ENCODE measurements around the gene CPAMD8. TPM values are rescaled to one million over a fixed set of nuclear protein-coding genes. Genes with fewer than 3 reads are reported as not detected.

Gene CPAMD8
- total RNA-seq, 4 donors from 2014 or later = 5.4 to 9.7 (median 9.1) TPM

DNA sequence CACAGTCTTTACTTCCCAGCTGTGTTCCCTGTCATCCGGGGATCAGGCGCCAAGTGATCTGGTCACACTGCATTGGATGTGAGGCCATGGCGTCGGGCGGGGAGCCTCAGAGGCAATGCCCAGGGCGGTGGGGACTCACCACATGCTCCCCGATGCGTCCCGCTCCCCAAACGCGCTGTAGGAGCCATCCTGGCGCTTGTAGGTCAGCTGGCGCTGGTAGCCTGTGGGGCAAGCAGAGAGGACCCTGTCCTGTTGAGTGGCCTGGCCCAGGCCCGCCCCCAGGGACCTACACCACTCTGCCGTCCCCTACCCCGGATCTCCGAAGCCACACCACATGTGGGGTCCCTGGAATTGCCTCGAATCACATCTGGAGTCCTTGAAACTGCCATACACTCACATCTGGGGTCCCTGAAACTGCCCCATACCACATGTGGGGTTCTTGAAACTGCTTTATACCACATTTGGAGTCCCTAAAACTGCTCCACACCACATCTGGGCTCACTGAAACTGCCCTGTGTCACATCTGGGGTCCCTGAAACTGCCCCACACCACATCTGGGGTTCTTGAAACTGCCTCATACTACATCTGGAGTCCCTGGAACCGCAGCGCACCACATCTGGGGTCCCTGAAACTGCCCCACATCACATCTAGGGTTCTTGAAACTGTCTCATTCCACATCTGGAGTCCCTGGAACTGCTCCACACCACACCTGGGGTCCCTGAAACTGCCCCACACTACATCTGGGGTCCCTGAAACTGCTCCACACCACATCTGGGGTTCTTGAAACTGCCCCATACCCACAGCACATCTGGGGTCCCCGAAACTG, 104.6 kb downstream of the CPAMD8 start:
- TF ChIP-seq POLR2AphosphoS5 (IDR thresholded peaks at IDR 0.05) (no peak), EP300 (IDR thresholded peaks at IDR 0.05) (no peak), POLR2A (IDR thresholded peaks at IDR 0.05) (no peak)
- TF ChIP-seq, protein P1, sequence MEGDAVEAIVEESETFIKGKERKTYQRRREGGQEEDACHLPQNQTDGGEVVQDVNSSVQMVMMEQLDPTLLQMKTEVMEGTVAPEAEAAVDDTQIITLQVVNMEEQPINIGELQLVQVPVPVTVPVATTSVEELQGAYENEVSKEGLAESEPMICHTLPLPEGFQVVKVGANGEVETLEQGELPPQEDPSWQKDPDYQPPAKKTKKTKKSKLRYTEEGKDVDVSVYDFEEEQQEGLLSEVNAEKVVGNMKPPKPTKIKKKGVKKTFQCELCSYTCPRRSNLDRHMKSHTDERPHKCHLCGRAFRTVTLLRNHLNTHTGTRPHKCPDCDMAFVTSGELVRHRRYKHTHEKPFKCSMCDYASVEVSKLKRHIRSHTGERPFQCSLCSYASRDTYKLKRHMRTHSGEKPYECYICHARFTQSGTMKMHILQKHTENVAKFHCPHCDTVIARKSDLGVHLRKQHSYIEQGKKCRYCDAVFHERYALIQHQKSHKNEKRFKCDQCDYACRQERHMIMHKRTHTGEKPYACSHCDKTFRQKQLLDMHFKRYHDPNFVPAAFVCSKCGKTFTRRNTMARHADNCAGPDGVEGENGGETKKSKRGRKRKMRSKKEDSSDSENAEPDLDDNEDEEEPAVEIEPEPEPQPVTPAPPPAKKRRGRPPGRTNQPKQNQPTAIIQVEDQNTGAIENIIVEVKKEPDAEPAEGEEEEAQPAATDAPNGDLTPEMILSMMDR (IDR thresholded peaks at IDR 0.05) = no peak
- peaks cover 7% of the 10 kb centered on the region for H3K9me3 ChIP-seq
- no peaks in the 10 kb centered on the region for H3K36me3 ChIP-seq
- peaks cover 8% of the 10 kb centered on the region for H3K4me1 ChIP-seq
- H3K4me3 ChIP-seq = no peak overlapping the region
- 91% methylated on average over 18 of the region's 21 CpGs for WGBS
- peaks cover 5% of the 10 kb centered on the region for H3K27me3 ChIP-seq
- no peak for DNase-seq (ENCODE audit: low spot score in 2 of 2)
- H3K27ac ChIP-seq = no peak overlapping the region

DNA sequence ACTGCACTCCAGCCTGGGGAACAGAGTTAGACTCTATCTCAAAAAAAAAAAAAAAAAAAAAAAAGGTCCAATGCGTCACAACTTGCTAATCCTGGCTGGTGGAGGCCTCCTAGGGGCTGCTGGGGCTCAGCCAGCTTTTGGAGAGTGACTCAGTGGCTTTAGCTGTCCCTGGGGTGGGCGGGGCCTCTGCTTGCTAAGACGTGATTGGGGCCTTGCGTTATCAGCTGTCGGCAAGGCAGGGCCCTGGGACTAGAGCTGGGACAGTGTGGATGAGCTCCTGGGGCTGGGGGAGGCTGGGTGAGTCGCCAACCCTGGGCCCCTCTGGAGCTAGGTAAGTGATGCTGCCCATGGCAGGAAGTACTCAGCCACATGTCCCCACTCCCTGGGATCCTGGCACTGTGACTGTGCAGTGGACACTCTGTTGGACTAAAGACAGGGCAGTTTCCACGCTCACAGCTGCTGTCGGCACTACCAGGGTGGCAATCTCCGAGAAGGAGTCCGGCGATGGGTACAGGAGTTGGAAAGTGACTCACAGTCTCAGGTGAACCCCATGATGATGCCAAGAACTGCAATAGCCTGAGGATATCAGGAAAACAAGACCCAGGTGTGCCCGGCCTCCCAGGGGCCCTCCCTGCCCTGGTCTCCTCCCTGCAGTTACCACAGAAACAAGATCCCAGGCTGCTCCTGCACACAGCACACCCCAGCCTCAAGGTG, 105.6 kb downstream of the CPAMD8 start:
- peaks cover 8% of the 10 kb centered on the region for H3K4me1 ChIP-seq
- H3K27me3 ChIP-seq = peaks cover 5% of the 10 kb centered on the region
- no peak for TF ChIP-seq POLR2A (IDR thresholded peaks at IDR 0.05)
- no peak for TF ChIP-seq POLR2AphosphoS5 (IDR thresholded peaks at IDR 0.05)
- no peak for TF ChIP-seq EP300 (IDR thresholded peaks at IDR 0.05)
- TF ChIP-seq, protein P1 (IDR thresholded peaks at IDR 0.05) = no peak
- H3K36me3 ChIP-seq = no peaks in the 10 kb centered on the region
- H3K9me3 ChIP-seq = peaks cover 7% of the 10 kb centered on the region
- WGBS = 52% methylated on average over 9 of the region's 12 CpGs
- no peak overlapping the region for H3K27ac ChIP-seq
- no peak overlapping the region for H3K4me3 ChIP-seq
- no peak for DNase-seq (ENCODE audit: low spot score in 2 of 2)

DNA sequence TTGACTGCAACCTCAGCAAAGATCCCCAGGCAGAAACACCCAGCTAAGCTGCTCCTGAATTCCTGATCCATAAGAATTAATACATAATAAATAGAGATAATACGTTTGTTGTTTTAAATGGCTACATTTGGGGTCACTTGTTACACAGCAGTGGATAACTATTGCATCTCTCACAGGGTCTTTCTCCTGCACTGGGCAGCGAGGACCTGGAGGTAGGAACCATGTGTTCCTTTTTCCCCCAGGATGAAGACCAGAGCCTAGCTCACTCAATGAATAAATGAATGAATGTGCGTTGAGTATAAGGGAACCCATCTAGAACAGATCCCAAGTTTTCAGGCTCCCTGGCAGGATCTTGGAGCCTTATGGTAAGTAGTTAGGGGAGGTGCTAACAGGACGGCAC, 107.1 kb downstream of the CPAMD8 start:
- peaks cover 10% of the 10 kb centered on the region for H3K9me3 ChIP-seq
- DNase-seq (ENCODE audit: low spot score in 2 of 2) = no peak
- no peaks in the 10 kb centered on the region for H3K36me3 ChIP-seq
- H3K4me1 ChIP-seq = peaks cover 8% of the 10 kb centered on the region
- 84% methylated on average over 4 of the region's 4 CpGs for WGBS
- peaks cover 5% of the 10 kb centered on the region for H3K27me3 ChIP-seq
- TF ChIP-seq EP300 (IDR thresholded peaks at IDR 0.05) = no peak
- no peak for TF ChIP-seq POLR2AphosphoS5 (IDR thresholded peaks at IDR 0.05)
- TF ChIP-seq, protein P1 (IDR thresholded peaks at IDR 0.05) = no peak
- TF ChIP-seq POLR2A (IDR thresholded peaks at IDR 0.05) = no peak
- no peak overlapping the region for H3K27ac ChIP-seq
- H3K4me3 ChIP-seq = no peak overlapping the region

DNA sequence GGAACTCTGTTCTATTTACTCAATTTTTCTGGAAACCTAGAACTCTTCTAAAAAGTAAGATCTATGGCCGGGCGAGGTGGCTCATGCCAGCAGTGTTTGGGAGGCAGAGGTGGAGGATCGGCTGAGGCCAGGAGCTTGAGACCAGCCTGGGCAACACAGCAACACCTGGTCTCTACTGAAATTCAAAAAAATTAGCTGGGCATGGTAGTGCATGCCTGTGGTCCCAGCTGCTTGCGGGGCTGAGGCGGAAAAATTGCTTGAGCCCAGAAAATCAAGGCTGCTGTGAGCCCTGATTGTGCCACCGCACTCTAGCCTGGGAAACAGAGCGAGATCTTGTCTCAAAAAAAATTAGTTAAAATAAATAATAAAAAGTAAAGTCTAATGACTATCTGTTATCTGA, 109.2 kb downstream of the CPAMD8 start:
- no peak overlapping the region for H3K27ac ChIP-seq
- no peak overlapping the region for H3K4me3 ChIP-seq
- H3K36me3 ChIP-seq = no peaks in the 10 kb centered on the region
- peaks cover 5% of the 10 kb centered on the region for H3K27me3 ChIP-seq
- TF ChIP-seq, protein P1 (IDR thresholded peaks at IDR 0.05) = no peak
- no peak for TF ChIP-seq POLR2A (IDR thresholded peaks at IDR 0.05)
- TF ChIP-seq POLR2AphosphoS5 (IDR thresholded peaks at IDR 0.05) = no peak
- TF ChIP-seq EP300 (IDR thresholded peaks at IDR 0.05) = no peak
- H3K9me3 ChIP-seq = peaks cover 25% of the 10 kb centered on the region
- WGBS = 89% methylated on average over 7 of the region's 7 CpGs
- DNase-seq (ENCODE audit: low spot score in 2 of 2) = no peak
- peaks cover 8% of the 10 kb centered on the region for H3K4me1 ChIP-seq

DNA sequence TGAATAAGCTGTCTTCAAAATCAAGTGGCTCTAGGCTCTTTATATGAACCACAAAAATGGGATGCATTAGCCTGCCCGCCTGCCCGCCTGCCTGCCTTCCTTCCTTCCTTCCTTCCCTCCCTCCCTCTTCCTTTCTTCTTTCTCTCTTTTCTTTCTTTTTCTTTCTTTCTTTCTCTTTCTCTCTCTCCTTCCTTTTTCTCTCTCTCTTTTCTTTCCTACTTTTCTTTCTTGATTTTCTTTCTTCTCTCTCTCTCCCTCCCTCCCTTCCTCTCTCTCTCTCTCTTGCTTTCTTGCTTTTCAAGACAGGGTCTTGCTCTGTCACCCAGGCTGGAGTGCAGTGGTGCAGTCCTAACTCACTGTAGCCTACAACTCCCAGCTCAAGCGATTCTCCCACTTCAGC, 110.9 kb downstream of the CPAMD8 start:
- Histone ChIP-seq H3K4me3 (no peak overlapping the region), H3K4me1 (no peaks in the 10 kb centered on the region), H3K27me3 (peaks cover 3% of the 10 kb centered on the region), H3K27ac (no peak overlapping the region), H3K9me3 (peaks cover 29% of the 10 kb centered on the region), H3K36me3 (no peaks in the 10 kb centered on the region)
- 78% methylated on average over 3 of the region's 3 CpGs for WGBS
- TF ChIP-seq POLR2AphosphoS5 (IDR thresholded peaks at IDR 0.05) (no peak), POLR2A (IDR thresholded peaks at IDR 0.05) (no peak), EP300 (IDR thresholded peaks at IDR 0.05) (no peak)
- TF ChIP-seq, protein P1 (IDR thresholded peaks at IDR 0.05) = no peak
- no peak for DNase-seq (ENCODE audit: low spot score in 2 of 2)

All from suprapubic skin (tissue), 4 donors.